HG03575 (cell line): ENCODE measurements around the gene TNIP1.

Source experiments
- ATAC-seq: cut with Tn5 transposase; IDR thresholded peaks from one replicate; pipeline ENCODE4 v1.9.1; 2021; ENCODE audit not compliant: unreplicated experiment, insufficient number of reproducible peaks, low FRiP score; ENCODE audit errors: extremely low read depth

The TNIP1 gene

GRCh38 chr5:151072630-151073025 is 8.2 kb downstream of the TNIP1 start:
- ATAC-seq: no peak

GRCh38 chr5:151071848-151072629 is 8.8 kb downstream of the TNIP1 start:
- ATAC-seq: no peak

- no peak for ATAC-seq
These were observed 9.8 kb downstream of the TNIP1 start for GRCh38 chr5:151071021-151071420.

GRCh38 chr5:151070449-151070848 is 10.4 kb downstream of the TNIP1 start:
- ATAC-seq: no peak

- no peak for ATAC-seq
These were observed 12.2 kb downstream of the TNIP1 start for GRCh38 chr5:151068433-151069197.

GRCh38 chr5:151067632-151068432 is 13.0 kb downstream of the TNIP1 start:
- no peak for ATAC-seq

- ATAC-seq: no peak
These were observed 13.9 kb downstream of the TNIP1 start for GRCh38 chr5:151066920-151067319.

GRCh38 chr5:151065609-151066008 is 15.2 kb downstream of the TNIP1 start:
- ATAC-seq: no peak

GRCh38 chr5:151064916-151065499 is 15.8 kb downstream of the TNIP1 start:
- ATAC-seq: no peak

- no peak for ATAC-seq
These were observed 17.5 kb downstream of the TNIP1 start for GRCh38 chr5:151063142-151063989.

- ATAC-seq: no peak
These were observed 18.3 kb downstream of the TNIP1 start for GRCh38 chr5:151062405-151063141.

GRCh38 chr5:151060742-151061141 is 20.1 kb downstream of the TNIP1 start:
- no peak for ATAC-seq

- no peak for ATAC-seq
These were observed 21.8 kb downstream of the TNIP1 start for GRCh38 chr5:151058891-151059489.

GRCh38 chr5:151058301-151058700 is 22.5 kb downstream of the TNIP1 start:
- ATAC-seq: no peak

GRCh38 chr5:151056379-151057325 is 24.2 kb downstream of the TNIP1 start:
- ATAC-seq: no peak

- ATAC-seq: no peak
These were observed 25.5 kb downstream of the TNIP1 start for GRCh38 chr5:151055336-151055735.
